GM12878 (cell line): ENCODE measurements around the gene SCGB3A1. TPM values are rescaled to one million over a fixed set of nuclear protein-coding genes. Genes with fewer than 3 reads are reported as not detected.

Experiments used
- ATAC-seq: fragments of 200-7000 bp; cut with Tn5 transposase; 3 replicates; pipeline ENCODE4 v1.9.1; 2020; ENCODE audit warnings: mild to moderate bottlenecking, moderate library complexity
- BruUV-seq: library from RNA; stranded (reverse); fragments of 400-500 nt; replicated peaks from 2 replicates; lab custom pipeline; 2021; lab: Mats Ljungman, UMichigan
- CTCF ChIA-PET: fragments of 300-600 bp; sonication (Branson Sonifier 250); formaldehyde crosslinking; extraction: SDS; loops from one replicate; lab custom pipeline; 2021; ENCODE audit warnings: inconsistent platforms; lab: Yijun Ruan, JAX
- POLR2A ChIA-PET: fragments of 350-600 bp; formaldehyde crosslinking; extraction: SDS; loops from one replicate; lab custom pipeline; 2021; ENCODE audit warnings: inconsistent platforms; lab: Charles Lee
- RAD21 ChIA-PET: fragments of 300-600 bp; sonication (Branson Sonifier 250); formaldehyde crosslinking; loops from one replicate; lab custom pipeline; 2023; ENCODE audit warnings: antibody characterized with exemption; ENCODE audit not compliant: unreplicated experiment; lab: Charles Lee
- SMC1A ChIA-PET: fragments of 300-600 bp; sonication (Branson Sonifier 250); formaldehyde crosslinking; loops from one replicate; lab custom pipeline; 2023; ENCODE audit not compliant: unreplicated experiment, uncharacterized antibody; lab: Charles Lee
- DNase-seq: peaks from one replicate; pipeline ENCODE4 v3.0.0-alpha.2; 2011; ENCODE audit warnings: low read depth, low spot score
- FAIRE-seq: peaks from 3 replicates; lab custom pipeline; 2011; peaks lifted over from hg19 to GRCh38; lab: Jason Lieb, UNC
- H2AFZ ChIP-seq: 2 replicates; pipeline ENCODE4 v1.6.0; 2011; ENCODE audit warnings: low read depth, low read length, control low read depth; ENCODE audit not compliant: control insufficient read depth
- H3K27ac ChIP-seq: 2 replicates; pipeline ENCODE4 v1.5.1; 2011; ENCODE audit warnings: control low read depth; ENCODE audit not compliant: control insufficient read depth, insufficient read depth
- H3K27me3 ChIP-seq, 2 experiments: replicated peaks in 1 of 2; 2 replicates each; pipeline versions ENCODE4 v1.6.0 to v1.6.1; 2011; ENCODE audit warnings: low read length in 1 of 2; ENCODE audit not compliant: control insufficient read depth in 2 of 2, insufficient read depth in 2 of 2
- H3K36me3 ChIP-seq, 2 experiments: 2 replicates each; pipeline ENCODE4 v1.5.1; 2011; ENCODE audit warnings: low read length in 1 of 2; ENCODE audit not compliant: control insufficient read depth in 2 of 2, insufficient read depth in 2 of 2
- H3K4me1 ChIP-seq: 2 replicates; pipeline ENCODE4 v1.6.1; 2011; ENCODE audit warnings: mild to moderate bottlenecking, low read length, moderate library complexity, mixed read lengths; ENCODE audit not compliant: control insufficient read depth, insufficient read depth
- H3K4me2 ChIP-seq: 2 replicates; pipeline ENCODE4 v1.6.0; 2011; ENCODE audit warnings: control low read depth; ENCODE audit not compliant: control insufficient read depth, insufficient read depth
- H3K4me3 ChIP-seq: fragments of 200-600 bp; sonication (generic); 2 replicates; pipeline ENCODE4 v1.5.1; 2016
- H3K79me2 ChIP-seq: 2 replicates; pipeline ENCODE4 v1.6.0; 2011; ENCODE audit warnings: low read length; ENCODE audit not compliant: control insufficient read depth, insufficient read depth
- H3K9ac ChIP-seq: 2 replicates; pipeline ENCODE4 v1.8.0; 2011; ENCODE audit warnings: low read length, control low read depth, mixed read lengths; ENCODE audit not compliant: control insufficient read depth, insufficient read depth
- H3K9me3 ChIP-seq: replicated peaks from 3 replicates; pipeline ENCODE4 v1.5.1; 2011; ENCODE audit warnings: mild to moderate bottlenecking, low read length; ENCODE audit not compliant: control insufficient read depth, insufficient read depth
- H4K20me1 ChIP-seq: 2 replicates; pipeline ENCODE4 v1.6.0; 2011; ENCODE audit not compliant: control insufficient read depth, insufficient read depth
- BCL3 ChIP-seq: IDR thresholded peaks from 2 replicates; pipeline ENCODE4 v1.6.1; 2011; ENCODE audit warnings: borderline replicate concordance, low read depth, mild to moderate bottlenecking, moderate library complexity, low read length; ENCODE audit not compliant: insufficient read depth, poor library complexity, severe bottlenecking
- EZH2 ChIP-seq: IDR thresholded peaks from 2 replicates; pipeline ENCODE4 v1.6.1; 2012; ENCODE audit warnings: low read depth, mild to moderate bottlenecking, control low read depth, inconsistent platforms, low read length, borderline replicate concordance; ENCODE audit not compliant: control insufficient read depth
- GATAD2B ChIP-seq: fragments of 450-650 bp; conservative IDR thresholded peaks from 2 replicates; pipeline ENCODE4 v1.6.1; 2017; ENCODE audit warnings: low read depth, mild to moderate bottlenecking, moderate library complexity
- HDAC6 ChIP-seq: fragments of 200-600 bp; sonication (generic); IDR thresholded peaks from one replicate; pipeline ENCODE4 v1.8.0; 2017; ENCODE audit warnings: antibody characterized with exemption; ENCODE audit not compliant: unreplicated experiment
- MEF2B ChIP-seq: fragments of 450-650 bp; IDR thresholded peaks from 2 replicates; pipeline ENCODE4 v1.6.1; 2018; ENCODE audit warnings: mild to moderate bottlenecking, moderate library complexity; ENCODE audit not compliant: partially characterized antibody, poor library complexity, severe bottlenecking
- MYC ChIP-seq: IDR thresholded peaks from 2 replicates; pipeline ENCODE4 v1.6.1; 2011; ENCODE audit warnings: mild to moderate bottlenecking, low read length, moderate library complexity, inconsistent platforms; ENCODE audit not compliant: insufficient read depth, insufficient replicate concordance, insufficient read length, severe bottlenecking
- NBN ChIP-seq: fragments of 450-650 bp; IDR thresholded peaks from 2 replicates; pipeline ENCODE4 v1.6.1; 2016
- RB1 ChIP-seq: fragments of 450-650 bp; formaldehyde crosslinking; IDR thresholded peaks from 2 replicates; pipeline ENCODE4 v1.6.1; 2017; ENCODE audit warnings: mild to moderate bottlenecking, borderline replicate concordance
- SMC3 ChIP-seq: IDR thresholded peaks from 2 replicates; pipeline ENCODE4 v1.6.1; 2011; ENCODE audit warnings: low read length, improper control_type of control experiment, borderline replicate concordance
- SUPT20H ChIP-seq: IDR thresholded peaks from 2 replicates; pipeline ENCODE4 v1.6.1; 2011; ENCODE audit warnings: low read depth, mild to moderate bottlenecking, low read length, moderate library complexity, borderline replicate concordance; ENCODE audit not compliant: control insufficient read depth
- WGBS: methylation state at CpG from one replicate; pipeline ENCODE4 v1.1.6; 2016; ENCODE audit warnings: low lambda C conversion rate; ENCODE audit not compliant: insufficient replicate concordance, insufficient coverage; ENCODE audit errors: missing lambda C conversion rate; 5-methylcytosine and 5-hydroxymethylcytosine counted together
- in situ Hi-C: fragments of 300-500 bp; cut with MboI; formaldehyde crosslinking; loops from 9 replicates; pipeline ENCODE4 v1.14.3; 2018; ENCODE audit warnings: mixed read lengths
- intact Hi-C: fragments of 100-400 bp; cut with micrococcal nuclease; formaldehyde crosslinking; loops from one replicate; pipeline ENCODE4 v1.14.2; 2022; ENCODE audit not compliant: unreplicated experiment
- polyA plus RNA-seq, 11 experiments: library from polyadenylated mRNA; depleted of rRNA in 4 of 11; unstranded in 6 of 11; stranded (reverse) in 5 of 11; fragments of >200 nt; fragmentation: Nextera tagmentation in 4 of 11; fragmentation: Illumina TruSeq in 1 of 11; extraction: Ambion mirVana in 4 of 11; extraction: Trizol in 1 of 11; gene quantifications; 1 replicate in 1 of 11; 2 replicates in 10 of 11; pipeline versions ENCODE4 v1.2.1 to v1.2.3, GENCODE V29; 2011 to 2016; ENCODE audit warnings: inconsistent platforms in 2 of 11, missing spikeins in 2 of 11, low read depth in 1 of 11
- total RNA-seq, 4 experiments: library from RNA; depleted of rRNA in 3 of 4; stranded (reverse); fragments of >200 nt in 3 of 4; fragmentation: Illumina TruSeq in 1 of 4; extraction: Trizol in 1 of 4; gene quantifications; 2 replicates each; pipeline versions ENCODE4 v1.2.1 to v1.2.3, GENCODE V29; 2013 to 2021

SCGB3A1 gene
- total and polyA plus RNA-seq, 10 of the 15 experiments (the other 5 are each of a cell fraction or from before 2014, with no cell fraction given), result 0.46 TPM; not detected in 9

DNA sequence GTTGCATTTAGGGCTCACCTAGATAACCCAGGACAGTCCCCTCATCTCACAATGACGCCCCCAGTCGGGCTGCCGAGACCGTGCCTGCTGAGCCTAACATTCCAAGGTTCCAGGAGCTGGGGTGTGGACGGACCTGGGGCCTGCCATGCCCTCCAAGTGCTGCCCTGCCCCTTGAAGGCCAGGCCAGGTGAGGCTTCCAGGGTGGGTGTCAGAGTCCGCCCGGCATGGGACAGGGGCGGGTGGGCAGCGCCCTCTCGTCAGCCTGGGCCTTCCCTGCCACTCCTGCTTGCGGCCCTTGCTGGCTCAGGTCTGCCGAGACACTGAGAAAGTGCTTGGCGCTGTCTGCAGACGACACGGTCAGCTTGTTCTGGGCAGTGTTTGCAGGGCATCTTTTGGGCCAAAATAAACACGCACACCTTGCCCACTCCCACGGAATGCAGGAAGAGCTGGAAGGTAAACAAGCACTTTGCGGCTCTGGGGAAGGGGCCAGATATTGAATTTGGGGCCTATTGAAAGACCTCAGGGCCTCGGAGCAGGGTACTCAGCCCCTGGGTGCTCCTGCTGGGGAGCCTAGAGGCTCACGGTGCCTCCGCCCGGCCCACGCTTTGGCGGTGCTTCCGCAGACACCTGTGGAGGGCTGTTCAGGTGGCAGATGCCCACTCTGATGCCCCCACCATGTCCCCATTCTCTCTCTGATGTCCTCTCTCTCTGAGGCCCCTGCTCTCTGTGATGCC is 4.2 kb upstream of the SCGB3A1 start:
- no peaks in the 10 kb centered on the region for H3K36me3 ChIP-seq
- H3K9me3 ChIP-seq, result no peaks in the 10 kb centered on the region
- ChIA-PET RAD21 (no interaction called here), CTCF (no interaction called here), SMC1A (no interaction called here), POLR2A (no interaction called here)
- no peak for DNase-seq
- no peak overlapping the region for H3K9ac ChIP-seq
- no peak overlapping the region for H3K4me2 ChIP-seq
- no peak overlapping the region for H3K27ac ChIP-seq
- H3K4me1 ChIP-seq, result no peaks in the 10 kb centered on the region
- TF ChIP-seq RB1 (no peak), MEF2B (no peak), EZH2 (no peak), GATAD2B (no peak), HDAC6 (no peak), MYC (no peak), NBN (no peak)
- FAIRE-seq, result no peak
- no peak for ATAC-seq
- no peak overlapping the region for H2AFZ ChIP-seq
- H3K4me3 ChIP-seq, result no peak overlapping the region
- H3K27me3 ChIP-seq, result no peaks in the 10 kb centered on the region
- BruUV-seq, result no TSS peak
- intact Hi-C loops (no loop called here), in situ Hi-C loops (no loop called here)
- H3K79me2 ChIP-seq, result no peaks in the 10 kb centered on the region
- 45% methylated on average over 25 of the region's 25 CpGs for WGBS
- H4K20me1 ChIP-seq, result no peaks in the 10 kb centered on the region

GRCh38 chr5:180595046-180595379 is 3.7 kb upstream of the SCGB3A1 start:
- Histone ChIP-seq H4K20me1 (no peaks in the 10 kb centered on the region), H3K4me3 (no peak overlapping the region), H2AFZ (no peak overlapping the region), H3K36me3 (no peaks in the 10 kb centered on the region), H3K27ac (no peak overlapping the region), H3K4me1 (no peaks in the 10 kb centered on the region), H3K79me2 (no peaks in the 10 kb centered on the region), H3K27me3 (no peaks in the 10 kb centered on the region; a peak in 1 of 4 replicates), H3K9me3 (no peaks in the 10 kb centered on the region), H3K4me2 (no peak overlapping the region), H3K9ac (no peak overlapping the region)
- ATAC-seq (no peak), FAIRE-seq (no peak), DNase-seq (no peak)
- in situ Hi-C loops (no loop called here), intact Hi-C loops (no loop called here)
- RAD21 ChIA-PET, result no interaction called here
- CTCF ChIA-PET, result no interaction called here
- TF ChIP-seq SUPT20H (no peak), SMC3 (no peak), BCL3 (peak; percentile 86)
- no TSS peak for BruUV-seq
- WGBS, result 44% methylated on average over 2 of the region's 2 CpGs
- POLR2A ChIA-PET, result no interaction called here
- SMC1A ChIA-PET, result no interaction called here
